CD14-positive monocyte (primary cell): Measurements from ENCODE around the gene EVX1. TPM values are rescaled to one million over a fixed set of nuclear protein-coding genes. Genes with fewer than 3 reads are reported as not detected.

ENCODE experiments used
- DNase-seq, 3 donors: peaks; one replicate each; pipeline ENCODE4 v3.0.0-alpha.2; 2011 to 2022
- H2AFZ ChIP-seq: 2 replicates; pipeline ENCODE4 v1.6.0; 2012; ENCODE audit warnings: mild to moderate bottlenecking, low read depth, low read length, inconsistent platforms; ENCODE audit not compliant: insufficient read depth, poor library complexity, severe bottlenecking
- H3K27ac ChIP-seq, 2 donors: 1 replicate in 1 of 2; 2 replicates in 1 of 2; pipeline ENCODE4 v1.5.1; 2012 to 2013; ENCODE audit warnings: low read length in 2 of 2, control low read depth in 1 of 2, inconsistent platforms in 1 of 2, low read depth in 1 of 2, mild to moderate bottlenecking in 1 of 2
- H3K27me3 ChIP-seq, 2 donors: one replicate each; pipeline versions ENCODE4 v1.6.0 to v1.6.1; 2011 to 2013; ENCODE audit warnings: low read length in 2 of 2; ENCODE audit not compliant: control insufficient read depth in 2 of 2, insufficient read depth in 2 of 2
- H3K36me3 ChIP-seq, 2 donors: replicated peaks in 1 of 2; 1 replicate in 1 of 2; 2 replicates in 1 of 2; pipeline versions ENCODE4 v1.5.1 to v1.6.1; 2012 to 2013; ENCODE audit warnings: low read length in 2 of 2, control low read depth in 1 of 2, inconsistent platforms in 1 of 2, mild to moderate bottlenecking in 1 of 2; ENCODE audit not compliant: insufficient read depth in 2 of 2, control insufficient read depth in 1 of 2
- H3K4me1 ChIP-seq, 2 donors: 1 replicate in 1 of 2; 2 replicates in 1 of 2; pipeline versions ENCODE4 v1.5.1 to v1.6.1; 2012 to 2013; ENCODE audit warnings: low read length in 2 of 2, control low read depth in 1 of 2, inconsistent platforms in 1 of 2, mild to moderate bottlenecking in 1 of 2, moderate library complexity in 1 of 2; ENCODE audit not compliant: insufficient read depth in 2 of 2, control insufficient read depth in 1 of 2
- H3K4me2 ChIP-seq: replicated peaks from 2 replicates; pipeline ENCODE3; 2012; ENCODE audit warnings: low read length, moderate library complexity, mild to moderate bottlenecking; ENCODE audit not compliant: poor library complexity, severe bottlenecking; ENCODE audit errors: extremely low read depth
- H3K4me3 ChIP-seq, 3 experiments: fragments of 200-600 bp in 1 of 3; sonication (generic) in 1 of 3; replicated peaks in 1 of 3; 1 replicate in 2 of 3; 2 replicates in 1 of 3; pipeline ENCODE4 v1.5.1; 2011 to 2013; ENCODE audit warnings: low read length in 3 of 3, mild to moderate bottlenecking in 3 of 3, control low read depth in 2 of 3, low read depth in 2 of 3, inconsistent platforms in 1 of 3, moderate library complexity in 1 of 3
- H3K79me2 ChIP-seq: 2 replicates; pipeline ENCODE4 v1.6.0; 2012; ENCODE audit warnings: mild to moderate bottlenecking, control low read depth, inconsistent platforms, low read length, moderate library complexity; ENCODE audit not compliant: insufficient read depth
- H3K9ac ChIP-seq: 2 replicates; pipeline ENCODE4 v1.6.0; 2017; ENCODE audit warnings: low read length, mild to moderate bottlenecking; ENCODE audit not compliant: insufficient read depth, poor library complexity, severe bottlenecking
- H3K9me3 ChIP-seq, 2 donors: replicated peaks in 1 of 2; 1 replicate in 1 of 2; 2 replicates in 1 of 2; pipeline versions ENCODE4 v1.5.1 to v1.6.1; 2012 to 2013; ENCODE audit warnings: low read length in 2 of 2, control low read depth in 1 of 2; ENCODE audit not compliant: control insufficient read depth in 1 of 2, insufficient read depth in 1 of 2
- H4K20me1 ChIP-seq: 2 replicates; pipeline ENCODE4 v1.6.0; 2012; ENCODE audit warnings: mild to moderate bottlenecking, low read length, control low read depth, moderate library complexity; ENCODE audit not compliant: insufficient read depth
- H3K27ac Mint-ChIP-seq, 7 donors: one replicate each; pipeline ENCODE4 v1.8.0; 2020; ENCODE audit warnings: mild to moderate bottlenecking in 7 of 7, mixed read lengths in 7 of 7, moderate library complexity in 6 of 7, inconsistent platforms in 2 of 7
- H3K27me3 Mint-ChIP-seq, 3 donors: one replicate each; pipeline ENCODE4 v1.8.0; 2021 to 2022; ENCODE audit warnings: low read depth in 3 of 3, mild to moderate bottlenecking in 3 of 3, mixed read lengths in 3 of 3, moderate library complexity in 3 of 3, inconsistent platforms in 1 of 3
- H3K36me3 Mint-ChIP-seq, 2 donors: one replicate each; pipeline ENCODE4 v1.8.0; 2020; ENCODE audit warnings: mixed read lengths in 2 of 2, inconsistent platforms in 1 of 2, mild to moderate bottlenecking in 1 of 2
- H3K4me1 Mint-ChIP-seq: one replicate; pipeline ENCODE4 v1.8.0; 2020; ENCODE audit warnings: mild to moderate bottlenecking, mixed read lengths
- H3K4me3 Mint-ChIP-seq, 2 donors: one replicate each; pipeline ENCODE4 v1.8.0; 2020; ENCODE audit warnings: mild to moderate bottlenecking in 2 of 2, mixed read lengths in 2 of 2, moderate library complexity in 1 of 2
- H3K9me3 Mint-ChIP-seq, 7 donors: one replicate each; pipeline ENCODE4 v1.8.0; 2020 to 2022; ENCODE audit warnings: mixed read lengths in 7 of 7, mild to moderate bottlenecking in 6 of 7, moderate library complexity in 6 of 7, inconsistent platforms in 2 of 7
- WGBS: methylation state at CpG from one replicate; pipeline ENCODE4 v1.1.5; 2013; ENCODE audit warnings: missing lambda C conversion rate; ENCODE audit not compliant: insufficient coverage; 5-methylcytosine and 5-hydroxymethylcytosine counted together
- intact Hi-C, 2 donors: fragments of 100-400 bp; cut with micrococcal nuclease; formaldehyde crosslinking; loops; one replicate each; pipeline versions ENCODE4 v1.15.0 to v1.15.1; 2023
- polyA plus RNA-seq, 3 donors: library from polyadenylated mRNA; depleted of rRNA in 1 of 3; unstranded in 2 of 3; stranded (reverse) in 1 of 3; fragments of 300-500 nt in 2 of 3; fragments of >200 nt in 1 of 3; fragmentation: Illumina TruSeq in 2 of 3; gene quantifications; 1 replicate in 2 of 3; 2 replicates in 1 of 3; pipeline ENCODE4 v1.2.3, GENCODE V29; 2012 to 2021
- TF ChIP-seq, protein P1 (sequence below): fragments of 200-600 bp; IDR thresholded peaks from one replicate; pipeline ENCODE4 v1.8.0; 2022; ENCODE audit warnings: antibody characterized with exemption, mild to moderate bottlenecking

Gene EVX1
- polyA plus RNA-seq, 3 donors: not detected

DNA sequence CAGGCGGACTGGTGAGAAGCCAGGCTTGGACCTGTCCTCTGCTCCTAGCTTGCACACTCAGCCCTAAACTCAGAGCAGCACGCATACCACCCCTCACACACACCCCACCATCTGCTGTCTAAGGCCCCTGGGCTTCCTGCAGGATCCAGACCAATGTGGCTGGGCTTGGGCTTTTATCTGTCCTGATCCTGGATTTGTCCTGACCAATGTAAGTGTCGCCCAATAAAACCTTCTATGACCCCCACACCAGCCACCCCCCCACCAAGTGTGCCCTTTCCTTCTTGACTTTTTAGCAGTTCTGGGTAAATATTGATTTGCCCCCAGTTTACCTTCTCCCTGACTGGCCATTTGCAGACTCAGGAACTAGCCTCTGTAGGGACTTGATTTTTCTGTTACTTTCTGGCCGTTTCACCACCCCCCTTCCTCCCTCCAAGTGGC is 41.0 kb upstream of the EVX1 start:
- Histone ChIP-seq H3K9me3 (peaks cover 0 to 47% of the 10 kb centered on the region in 2 donors), H3K79me2 (no peaks in the 10 kb centered on the region), H2AFZ (peak overlapping the region; percentile 18), H3K9ac (no peak overlapping the region), H3K4me1 (peaks cover 41 to 48% of the 10 kb centered on the region in 2 donors), H4K20me1 (no peaks in the 10 kb centered on the region), H3K4me3 (peak overlapping the region in 2 of 3 experiments; percentile 15 to 72), H3K4me2 (peak overlapping the region; percentile 78), H3K27ac (no peak overlapping the region), H3K36me3 (no peaks in the 10 kb centered on the region), H3K27me3 (peaks cover 88 to 94% of the 10 kb centered on the region in 2 donors)
- DNase-seq: no peak
- peak overlapping the region in 1 of 7 donors; percentile 62 for H3K27ac Mint-ChIP-seq
- intact Hi-C loops: loop anchor here (5.0 to 10.0 kb wide), 3 partner anchors 34 to 893 kb away; partner anchors contain the start of genes EVX1 (in 1 of the 2) and HOXA9 (in 1 of the 2)
- peaks cover 90 to 96% (median 93%) of the 10 kb centered on the region in 3 donors for H3K27me3 Mint-ChIP-seq
- H3K4me3 Mint-ChIP-seq: peak overlapping the region; percentile 78 to 95
- 0% methylated on average over 1 of the region's 4 CpGs for WGBS
- peaks cover 8 to 23% of the 10 kb centered on the region in 2 donors for H3K36me3 Mint-ChIP-seq
- H3K9me3 Mint-ChIP-seq: peaks cover 0 to 48% (median 31%) of the 10 kb centered on the region in 7 donors
- TF ChIP-seq, protein P1, sequence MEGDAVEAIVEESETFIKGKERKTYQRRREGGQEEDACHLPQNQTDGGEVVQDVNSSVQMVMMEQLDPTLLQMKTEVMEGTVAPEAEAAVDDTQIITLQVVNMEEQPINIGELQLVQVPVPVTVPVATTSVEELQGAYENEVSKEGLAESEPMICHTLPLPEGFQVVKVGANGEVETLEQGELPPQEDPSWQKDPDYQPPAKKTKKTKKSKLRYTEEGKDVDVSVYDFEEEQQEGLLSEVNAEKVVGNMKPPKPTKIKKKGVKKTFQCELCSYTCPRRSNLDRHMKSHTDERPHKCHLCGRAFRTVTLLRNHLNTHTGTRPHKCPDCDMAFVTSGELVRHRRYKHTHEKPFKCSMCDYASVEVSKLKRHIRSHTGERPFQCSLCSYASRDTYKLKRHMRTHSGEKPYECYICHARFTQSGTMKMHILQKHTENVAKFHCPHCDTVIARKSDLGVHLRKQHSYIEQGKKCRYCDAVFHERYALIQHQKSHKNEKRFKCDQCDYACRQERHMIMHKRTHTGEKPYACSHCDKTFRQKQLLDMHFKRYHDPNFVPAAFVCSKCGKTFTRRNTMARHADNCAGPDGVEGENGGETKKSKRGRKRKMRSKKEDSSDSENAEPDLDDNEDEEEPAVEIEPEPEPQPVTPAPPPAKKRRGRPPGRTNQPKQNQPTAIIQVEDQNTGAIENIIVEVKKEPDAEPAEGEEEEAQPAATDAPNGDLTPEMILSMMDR: no peak
- peaks cover 61% of the 10 kb centered on the region for H3K4me1 Mint-ChIP-seq

DNA sequence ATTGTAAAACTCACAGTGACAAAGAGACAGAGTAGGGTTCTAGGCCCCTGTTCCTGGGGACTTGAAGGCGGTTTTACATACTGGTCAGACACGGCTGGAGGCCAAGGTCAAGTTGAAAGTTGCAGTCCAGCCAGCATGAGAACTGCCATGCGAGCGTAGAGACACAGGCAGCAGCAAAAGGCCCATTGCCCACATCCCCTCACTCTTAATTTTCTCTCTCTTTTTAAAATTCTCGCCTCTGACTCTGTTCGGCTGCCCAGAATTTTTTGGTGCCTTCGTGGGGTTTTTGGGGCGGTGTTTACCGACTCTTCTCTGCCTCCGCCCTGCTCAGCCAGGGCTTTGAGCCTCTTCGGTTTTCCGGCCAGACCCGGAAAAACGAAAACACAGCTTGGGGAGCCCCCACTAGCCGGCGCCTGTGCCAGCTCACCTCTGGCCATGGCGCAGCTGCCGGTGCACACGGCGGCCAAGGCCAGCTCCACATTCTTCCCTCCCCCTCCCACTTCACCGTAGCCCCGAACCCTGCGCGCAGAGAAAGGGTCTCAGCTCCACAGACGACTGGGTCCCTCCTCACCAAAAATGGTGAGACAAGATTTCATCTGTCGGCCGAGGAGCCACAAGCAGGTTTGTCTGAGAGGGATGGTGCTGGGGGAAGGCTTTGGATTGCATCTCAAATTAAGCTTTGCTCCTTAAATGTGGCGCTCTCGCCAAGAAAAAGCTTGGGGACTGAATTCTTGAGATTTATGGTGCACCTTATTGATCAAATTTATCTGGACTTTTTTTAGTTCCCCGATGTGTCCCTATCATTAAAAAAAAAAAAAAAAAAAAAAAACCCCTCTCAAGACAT is 40.4 kb upstream of the EVX1 start:
- Histone ChIP-seq H2AFZ (no peak overlapping the region), H3K9ac (no peak overlapping the region), H3K79me2 (no peaks in the 10 kb centered on the region), H3K4me2 (peak overlapping the region; percentile 78), H3K4me1 (peaks cover 41 to 48% of the 10 kb centered on the region in 2 donors), H4K20me1 (no peaks in the 10 kb centered on the region), H3K4me3 (peak overlapping the region in 1 of 3 experiments; percentile 72), H3K9me3 (peaks cover 0 to 47% of the 10 kb centered on the region in 2 donors), H3K27ac (no peak overlapping the region), H3K36me3 (no peaks in the 10 kb centered on the region), H3K27me3 (peaks cover 88 to 94% of the 10 kb centered on the region in 2 donors)
- Mint-ChIP-seq H3K9me3 (peaks cover 0 to 49% (median 31%) of the 10 kb centered on the region in 7 donors), H3K4me1 (peaks cover 61% of the 10 kb centered on the region), H3K27ac (peak overlapping the region in 1 of 7 donors; percentile 62), H3K36me3 (peaks cover 8 to 23% of the 10 kb centered on the region in 2 donors), H3K27me3 (peaks cover 92 to 96% (median 94%) of the 10 kb centered on the region in 3 donors), H3K4me3 (peak overlapping the region; percentile 78 to 95)
- whole genome bisulfite sequencing: 8% methylated on average over 19 of the region's 30 CpGs
- TF ChIP-seq, protein P1: no peak
- no peak for DNase-seq
- intact Hi-C loops: loop anchor here (5.0 to 10.0 kb wide), 3 partner anchors 35 to 893 kb away; partner anchors contain the start of genes EVX1 (in 1 of the 2) and HOXA9 (in 1 of the 2)
